Measurements from ENCODE around the gene SZRD1.

SZRD1 gene

DNA sequence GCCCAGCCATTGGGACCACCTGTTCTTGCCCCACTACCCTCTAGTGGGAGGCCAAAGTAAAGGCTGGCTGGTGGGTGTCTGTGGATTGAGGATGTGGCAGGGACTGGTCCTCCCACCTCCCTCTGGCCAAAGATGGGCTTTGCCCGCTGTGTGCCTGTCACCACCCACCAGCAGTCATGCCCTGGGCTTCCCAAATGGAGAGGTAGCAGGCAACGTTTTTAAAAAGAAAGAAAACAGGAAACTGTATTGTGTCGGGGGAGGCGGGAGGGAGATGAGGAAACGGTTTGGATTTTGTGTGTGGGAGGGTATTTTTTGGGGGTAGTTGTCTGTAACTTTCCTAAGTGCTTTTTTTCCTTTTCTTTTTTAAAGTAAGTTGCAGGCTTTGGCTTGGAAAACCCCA lies 30.1 kb downstream of the SZRD1 start:
- no peak for TF ChIP-seq YY1 (IDR thresholded peaks at IDR 0.05; ENCODE audit: insufficient read depth, insufficient read length)
- no peak for TF ChIP-seq ZNF274 (IDR thresholded peaks at IDR 0.05; ENCODE audit: low read depth, low read length)
- no peak for TF ChIP-seq SUZ12 (IDR thresholded peaks at IDR 0.05; ENCODE audit: extremely low read depth, insufficient read depth, insufficient read length)
- no peaks in the 10 kb centered on the region for H3K27me3 ChIP-seq (ENCODE audit: insufficient read depth, insufficient read length)
- no peak overlapping the region for H3K9ac ChIP-seq (ENCODE audit: insufficient read length, low read depth)
- DNase-seq (ENCODE audit: low read depth, low spot score) = no peak
- H3K36me3 ChIP-seq (ENCODE audit: insufficient read depth, insufficient read length, low read length) = peaks cover 68% of the 10 kb centered on the region
- H3K9me3 ChIP-seq (ENCODE audit: insufficient read depth, low read length) = no peaks in the 10 kb centered on the region
- peaks cover 3% of the 10 kb centered on the region for H3K4me1 ChIP-seq (ENCODE audit: insufficient read depth, insufficient read length)
- no peak overlapping the region for H3K4me3 ChIP-seq (ENCODE audit: insufficient read length, low read depth)

DNA sequence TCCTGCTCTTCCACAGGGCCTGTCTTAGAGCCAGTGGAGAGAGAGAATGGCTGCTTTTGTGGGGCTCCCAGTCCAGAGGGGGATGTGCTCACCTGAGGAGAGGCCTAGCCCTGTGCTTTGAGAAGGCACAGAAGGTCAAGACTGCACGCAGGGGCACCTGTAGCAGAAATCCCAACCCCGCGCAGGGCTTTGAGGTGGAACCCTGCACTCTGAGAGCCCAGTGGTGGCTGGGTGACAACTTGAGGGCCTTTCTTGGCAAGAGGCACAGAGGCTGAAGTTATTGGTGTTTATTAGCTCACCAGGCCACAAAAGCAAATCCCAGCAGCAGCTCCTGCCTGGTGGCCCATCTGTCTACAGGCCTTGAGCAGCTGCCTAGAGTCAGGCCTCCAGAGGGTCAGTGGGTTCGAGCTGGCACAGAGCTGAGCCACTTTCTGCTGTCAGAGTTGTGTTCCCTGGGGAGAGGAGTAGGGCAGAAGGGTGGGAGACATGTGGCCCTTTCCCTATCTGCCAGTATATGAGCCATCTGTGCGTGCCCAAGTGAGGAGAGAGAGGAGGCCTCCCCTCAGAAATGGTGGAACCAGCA lies 31.4 kb downstream of the SZRD1 start:
- no peak overlapping the region for H3K9ac ChIP-seq (ENCODE audit: insufficient read length, low read depth)
- DNase-seq (ENCODE audit: low read depth, low spot score) = no peak
- H3K36me3 ChIP-seq (ENCODE audit: insufficient read depth, insufficient read length, low read length) = peaks cover 55% of the 10 kb centered on the region
- H3K27me3 ChIP-seq (ENCODE audit: insufficient read depth, insufficient read length) = no peaks in the 10 kb centered on the region
- no peak for TF ChIP-seq ZNF274 (IDR thresholded peaks at IDR 0.05; ENCODE audit: low read depth, low read length)
- TF ChIP-seq SUZ12 (IDR thresholded peaks at IDR 0.05; ENCODE audit: extremely low read depth, insufficient read depth, insufficient read length) = no peak
- H3K9me3 ChIP-seq (ENCODE audit: insufficient read depth, low read length) = no peaks in the 10 kb centered on the region
- H3K4me1 ChIP-seq (ENCODE audit: insufficient read depth, insufficient read length) = peaks cover 2% of the 10 kb centered on the region
- no peak overlapping the region for H3K4me3 ChIP-seq (ENCODE audit: insufficient read length, low read depth)

DNA sequence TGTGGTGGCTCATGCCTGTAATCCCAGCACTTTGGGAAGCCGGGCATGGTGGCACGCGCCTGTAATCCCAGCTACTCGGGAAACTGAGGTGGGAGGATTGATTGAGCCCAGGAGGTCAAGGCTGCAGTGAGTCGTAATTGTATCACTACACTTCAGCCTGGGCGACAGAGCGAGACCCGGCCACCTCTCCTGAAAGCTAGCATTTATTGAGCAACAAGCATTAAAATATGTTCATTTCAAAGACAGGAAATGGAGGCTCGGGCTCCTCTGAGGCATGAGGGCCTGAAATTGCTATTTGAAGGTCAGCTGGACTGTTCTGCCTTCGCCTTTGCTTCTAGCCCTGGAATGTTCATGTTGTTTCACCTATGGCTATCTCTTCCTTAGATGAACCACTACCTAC lies 35.7 kb downstream of the SZRD1 start:
- H3K27me3 ChIP-seq (ENCODE audit: insufficient read depth, insufficient read length) = no peaks in the 10 kb centered on the region
- H3K4me3 ChIP-seq (ENCODE audit: insufficient read length, low read depth) = no peak overlapping the region
- H3K9me3 ChIP-seq (ENCODE audit: insufficient read depth, low read length) = no peaks in the 10 kb centered on the region
- peaks cover 14% of the 10 kb centered on the region for H3K36me3 ChIP-seq (ENCODE audit: insufficient read depth, insufficient read length, low read length)
- DNase-seq (ENCODE audit: low read depth, low spot score) = no peak
- no peak overlapping the region for H3K9ac ChIP-seq (ENCODE audit: insufficient read length, low read depth)
- TF ChIP-seq ZNF274 (IDR thresholded peaks at IDR 0.05; ENCODE audit: low read depth, low read length) (no peak), YY1 (IDR thresholded peaks at IDR 0.05; ENCODE audit: insufficient read depth, insufficient read length) (no peak), SUZ12 (IDR thresholded peaks at IDR 0.05; ENCODE audit: extremely low read depth, insufficient read depth, insufficient read length) (no peak)
- H3K4me1 ChIP-seq (ENCODE audit: insufficient read depth, insufficient read length) = peaks cover 8% of the 10 kb centered on the region

DNA sequence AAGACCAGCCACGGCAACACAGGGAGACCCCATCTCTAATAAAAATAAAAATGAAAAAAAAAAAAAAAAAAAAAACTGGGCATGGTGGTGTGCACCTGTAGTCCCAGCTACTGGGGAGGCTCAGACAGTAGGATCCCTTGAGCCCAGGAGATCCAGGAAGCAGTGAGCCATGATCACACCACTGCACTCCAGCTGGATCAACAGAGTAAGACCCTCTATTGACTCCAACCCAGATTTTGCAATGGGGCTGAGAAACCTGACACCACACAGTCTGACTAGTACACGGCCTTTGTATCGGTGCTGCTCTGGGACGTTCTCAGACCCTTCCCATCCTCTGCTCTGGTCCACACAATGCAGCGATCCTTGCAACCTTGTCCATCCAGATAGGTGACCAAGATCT lies 38.4 kb downstream of the SZRD1 start:
- DNase-seq (ENCODE audit: low read depth, low spot score) = no peak
- Histone ChIP-seq H3K4me1 (ENCODE audit: insufficient read depth, insufficient read length) (peaks cover 8% of the 10 kb centered on the region), H3K9ac (ENCODE audit: insufficient read length, low read depth) (no peak overlapping the region), H3K27me3 (ENCODE audit: insufficient read depth, insufficient read length) (no peaks in the 10 kb centered on the region), H3K4me3 (ENCODE audit: insufficient read length, low read depth) (no peak overlapping the region), H3K9me3 (ENCODE audit: insufficient read depth, low read length) (no peaks in the 10 kb centered on the region), H3K36me3 (ENCODE audit: insufficient read depth, insufficient read length, low read length) (no peaks in the 10 kb centered on the region)
- TF ChIP-seq YY1 (IDR thresholded peaks at IDR 0.05; ENCODE audit: insufficient read depth, insufficient read length) (no peak), SUZ12 (IDR thresholded peaks at IDR 0.05; ENCODE audit: extremely low read depth, insufficient read depth, insufficient read length) (no peak), ZNF274 (IDR thresholded peaks at IDR 0.05; ENCODE audit: low read depth, low read length) (no peak)

DNA sequence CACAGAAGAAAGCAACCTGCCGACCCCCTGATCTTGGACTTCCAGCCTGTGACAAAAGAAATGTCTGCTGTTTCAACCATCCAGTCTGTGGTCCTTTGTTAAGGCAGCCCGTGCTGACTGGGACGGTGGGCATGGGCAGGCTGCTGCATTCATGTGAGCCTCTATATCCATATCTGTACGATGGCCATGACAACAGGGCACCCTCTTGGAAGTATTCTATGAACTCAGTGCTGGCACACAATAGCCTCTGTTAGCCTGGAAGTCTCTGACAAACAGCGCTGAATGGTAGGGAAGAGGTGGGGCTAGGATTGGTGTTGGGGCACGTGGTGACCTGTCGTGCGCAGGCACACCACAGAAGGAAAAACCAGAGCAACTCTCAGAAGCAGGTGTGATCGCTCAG lies 39.8 kb downstream of the SZRD1 start:
- Histone ChIP-seq H3K4me3 (ENCODE audit: insufficient read length, low read depth) (no peak overlapping the region), H3K9me3 (ENCODE audit: insufficient read depth, low read length) (no peaks in the 10 kb centered on the region), H3K36me3 (ENCODE audit: insufficient read depth, insufficient read length, low read length) (no peaks in the 10 kb centered on the region), H3K27me3 (ENCODE audit: insufficient read depth, insufficient read length) (no peaks in the 10 kb centered on the region), H3K4me1 (ENCODE audit: insufficient read depth, insufficient read length) (peaks cover 8% of the 10 kb centered on the region), H3K9ac (ENCODE audit: insufficient read length, low read depth) (no peak overlapping the region)
- no peak for DNase-seq (ENCODE audit: low read depth, low spot score)
- no peak for TF ChIP-seq SUZ12 (IDR thresholded peaks at IDR 0.05; ENCODE audit: extremely low read depth, insufficient read depth, insufficient read length)

DNA sequence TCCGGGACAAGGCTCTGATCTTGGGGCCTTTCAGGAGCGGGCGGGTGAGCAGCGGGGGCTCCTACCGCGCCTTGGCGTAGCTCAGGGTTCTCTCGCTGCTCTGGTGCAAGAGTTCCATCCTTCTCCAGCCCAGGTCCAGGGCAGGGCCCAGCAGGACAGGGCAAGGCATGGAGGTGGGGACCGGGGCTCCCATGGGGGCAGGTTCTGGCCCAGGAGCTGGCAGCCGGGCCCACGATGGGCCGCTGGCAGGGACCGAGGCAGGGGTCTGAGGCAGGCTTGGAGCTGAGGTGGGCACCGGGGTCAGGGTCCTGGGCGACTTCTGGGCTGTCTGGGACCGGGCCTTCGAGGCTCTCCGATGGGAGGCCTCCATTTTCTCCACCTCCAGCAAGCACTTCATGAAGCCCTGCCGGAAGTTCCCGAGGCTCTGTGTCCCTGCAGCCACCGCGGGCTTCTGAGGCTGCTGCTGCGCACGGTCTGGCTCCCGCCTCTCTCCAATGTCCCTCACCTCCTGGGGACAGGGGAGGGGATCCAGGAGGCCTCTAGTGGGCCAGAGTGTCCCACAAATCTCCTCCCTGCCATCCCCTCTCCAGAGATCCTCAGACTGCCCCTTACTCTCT lies 42.6 kb downstream of the SZRD1 start:
- Histone ChIP-seq H3K4me3 (ENCODE audit: insufficient read length, low read depth) (no peak overlapping the region), H3K4me1 (ENCODE audit: insufficient read depth, insufficient read length) (peaks cover 4% of the 10 kb centered on the region), H3K9me3 (ENCODE audit: insufficient read depth, low read length) (no peaks in the 10 kb centered on the region), H3K27me3 (ENCODE audit: insufficient read depth, insufficient read length) (no peaks in the 10 kb centered on the region), H3K36me3 (ENCODE audit: insufficient read depth, insufficient read length, low read length) (no peaks in the 10 kb centered on the region), H3K9ac (ENCODE audit: insufficient read length, low read depth) (no peak overlapping the region)
- no peak for DNase-seq (ENCODE audit: low read depth, low spot score)
- TF ChIP-seq ZNF274 (IDR thresholded peaks at IDR 0.05; ENCODE audit: low read depth, low read length) = no peak
- no peak for TF ChIP-seq SUZ12 (IDR thresholded peaks at IDR 0.05; ENCODE audit: extremely low read depth, insufficient read depth, insufficient read length)
- no peak for TF ChIP-seq YY1 (IDR thresholded peaks at IDR 0.05; ENCODE audit: insufficient read depth, insufficient read length)

DNA sequence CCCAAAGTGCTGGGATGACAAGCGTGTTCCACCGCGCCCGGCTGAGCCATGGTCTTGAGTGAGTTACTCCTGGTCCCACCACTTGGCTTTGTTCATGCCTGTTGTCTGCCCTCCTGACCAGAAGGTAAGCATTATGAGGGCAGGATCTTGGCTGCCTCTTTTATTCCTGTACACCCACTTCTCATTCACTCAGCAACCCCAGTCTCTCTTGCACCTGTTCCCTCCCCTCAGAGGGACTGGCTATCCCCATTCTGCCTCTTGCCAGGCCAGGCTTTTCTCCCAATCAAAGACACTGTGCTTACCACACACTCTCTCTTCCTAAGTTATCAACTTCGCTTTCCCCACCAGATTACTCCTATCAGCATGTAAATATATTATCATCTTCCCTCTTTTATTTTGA lies 43.8 kb downstream of the SZRD1 start:
- H3K27me3 ChIP-seq (ENCODE audit: insufficient read depth, insufficient read length) = no peaks in the 10 kb centered on the region
- H3K4me3 ChIP-seq (ENCODE audit: insufficient read length, low read depth) = no peak overlapping the region
- no peaks in the 10 kb centered on the region for H3K9me3 ChIP-seq (ENCODE audit: insufficient read depth, low read length)
- H3K4me1 ChIP-seq (ENCODE audit: insufficient read depth, insufficient read length) = peaks cover 4% of the 10 kb centered on the region
- TF ChIP-seq SUZ12 (IDR thresholded peaks at IDR 0.05; ENCODE audit: extremely low read depth, insufficient read depth, insufficient read length) (no peak), ZNF274 (IDR thresholded peaks at IDR 0.05; ENCODE audit: low read depth, low read length) (no peak), YY1 (IDR thresholded peaks at IDR 0.05; ENCODE audit: insufficient read depth, insufficient read length) (no peak)
- no peak overlapping the region for H3K9ac ChIP-seq (ENCODE audit: insufficient read length, low read depth)
- no peak for DNase-seq (ENCODE audit: low read depth, low spot score)
- no peaks in the 10 kb centered on the region for H3K36me3 ChIP-seq (ENCODE audit: insufficient read depth, insufficient read length, low read length)

All from NT2/D1 (cell line).